SK-N-SH (cell line): Measurements from ENCODE around the gene SH3RF1. TPM values are rescaled to one million over a fixed set of nuclear protein-coding genes. Genes with fewer than 3 reads are reported as not detected.
A peak's percentile ranks its signal among the peaks of the same experiment; 100 is the strongest.

Source experiments
- CTCF ChIP-seq: fragments of 200-600 bp; sonication (generic); IDR thresholded peaks from 2 replicates; pipeline ENCODE4 v1.6.1; 2017; ENCODE audit warnings: antibody characterized with exemption, mild to moderate bottlenecking, moderate library complexity
- EP300 ChIP-seq, 2 experiments: IDR thresholded peaks; 2 replicates each; pipeline versions ENCODE4 v1.4.0 to v1.6.1; 2012; ENCODE audit warnings: borderline replicate concordance in 1 of 2, low read depth in 1 of 2, low read length in 1 of 2
- FOSL2 ChIP-seq: IDR thresholded peaks from 2 replicates; pipeline ENCODE4 v1.4.0; 2012; ENCODE audit warnings: low read depth, mild to moderate bottlenecking, moderate library complexity, borderline replicate concordance
- FOXJ3 ChIP-seq: sonication (generic); formaldehyde crosslinking; IDR thresholded peaks from 2 replicates; pipeline ENCODE4 v1.5.1; 2020; ENCODE audit warnings: mild to moderate bottlenecking, missing genetic modification reagents
- FOXM1 ChIP-seq: IDR thresholded peaks from 2 replicates; pipeline ENCODE4 v1.4.0; 2012; ENCODE audit warnings: low read depth, mild to moderate bottlenecking
- JUND ChIP-seq: IDR thresholded peaks from 2 replicates; pipeline ENCODE4 v1.4.0; 2012
- MAX ChIP-seq: IDR thresholded peaks from 2 replicates; pipeline ENCODE4 v1.4.0; 2012; ENCODE audit warnings: low read depth
- PBX3 ChIP-seq: IDR thresholded peaks from 2 replicates; pipeline ENCODE4; 2012
- RAD21 ChIP-seq: IDR thresholded peaks from 2 replicates; pipeline ENCODE4 v1.6.1; 2012; ENCODE audit warnings: mild to moderate bottlenecking, low read length
- REST ChIP-seq: IDR thresholded peaks from 2 replicates; pipeline ENCODE4 v1.6.1; 2012; ENCODE audit warnings: mild to moderate bottlenecking, low read depth, low read length, moderate library complexity
- RXRA ChIP-seq: IDR thresholded peaks from 2 replicates; pipeline ENCODE4 v1.4.0; 2012; ENCODE audit warnings: low read depth, mild to moderate bottlenecking, borderline replicate concordance
- TAF1 ChIP-seq: IDR thresholded peaks from 2 replicates; pipeline ENCODE4 v1.6.1; 2012; ENCODE audit warnings: low read depth, mild to moderate bottlenecking, low read length, moderate library complexity, borderline replicate concordance
- TCF12 ChIP-seq: IDR thresholded peaks from 2 replicates; pipeline ENCODE4 v1.4.0; 2012
- TEAD4 ChIP-seq: IDR thresholded peaks from 2 replicates; pipeline ENCODE4 v1.4.0; 2012; ENCODE audit warnings: mild to moderate bottlenecking, borderline replicate concordance; ENCODE audit not compliant: insufficient read depth
- USF2 ChIP-seq: fragments of 150-350 bp; IDR thresholded peaks from 2 replicates; pipeline ENCODE4 v1.6.1; 2017; ENCODE audit warnings: antibody characterized with exemption, low read length, low read depth, borderline replicate concordance
- YY1 ChIP-seq: IDR thresholded peaks from 2 replicates; pipeline ENCODE4 v1.4.0; 2012; ENCODE audit warnings: low read depth, mild to moderate bottlenecking
- polyA plus RNA-seq, 3 experiments: library from polyadenylated mRNA; depleted of rRNA; stranded (reverse); fragments of >200 nt; gene quantifications; 2 replicates each; pipeline ENCODE4 v1.2.3, GENCODE V29; 2012

The SH3RF1 gene
- polyA plus RNA-seq, 1 of the 3 experiments (the other 2 are of a cell fraction), result 22.0 TPM

GRCh38 chr4:169159624-169160171, 111.1 kb downstream of the SH3RF1 start (continued):
- TF ChIP-seq RAD21 (no peak), FOXJ3 (CRISPR knock-in tag) (no peak), MAX (no peak), JUND (peak; percentile 78), TEAD4 (peak; percentile 96), YY1 (no peak), USF2 (no peak), RXRA (0 out of 2 replicates have a peak, but pooled peaks have one; percentile 16), EP300 (IDR thresholded peaks at IDR 0.05; ENCODE audit: borderline replicate concordance in 1 of 2, low read depth in 1 of 2, low read length in 1 of 2) (peak; percentile 67 to 84), FOSL2 (peak; percentile 56), REST (no peak), TAF1 (no peak), FOXM1 (peak; percentile 66; the same call in 1 of the 2 replicates), CTCF (no peak), TCF12 (peak; percentile 82), PBX3 (peak; percentile 93)
